CD4-positive, alpha-beta T cell treated with Interleukin-12 subunit alpha and Interleukin-12 subunit beta, for 1 hour (primary cell): ENCODE results near the gene APBB1IP.

Experiments used
- DNase-seq: peaks from one replicate; pipeline ENCODE4 v3.0.0-alpha.2; 2020

Gene APBB1IP

DNA sequence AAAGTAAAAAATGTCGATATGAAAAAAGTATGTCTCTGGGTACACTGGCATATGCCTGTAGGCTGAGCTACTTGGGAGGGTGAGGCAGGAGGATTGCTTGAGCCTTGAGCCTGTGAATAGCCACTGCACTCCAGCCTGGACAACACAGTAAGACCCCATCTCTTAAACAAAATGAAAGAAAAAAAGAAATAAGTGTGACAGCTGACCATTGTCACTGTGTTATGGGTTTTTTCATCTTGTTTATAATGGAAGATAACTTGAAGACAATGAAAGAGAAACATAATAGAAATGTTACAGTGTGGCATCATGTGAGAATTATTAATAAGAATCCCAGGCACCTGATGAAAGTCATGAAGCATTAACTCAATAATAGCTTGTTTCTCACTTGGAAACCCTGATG, 75.0 kb downstream of the APBB1IP start:
- DNase-seq = no peak

GRCh38 chr10:26516540-26517101, 78.5 kb downstream of the APBB1IP start:
- DNase-seq = no peak

- DNase-seq = no peak
These were observed 79.2 kb downstream of the APBB1IP start for GRCh38 chr10:26517141-26517867.

GRCh38 chr10:26519803-26520202, 81.7 kb downstream of the APBB1IP start:
- DNase-seq = no peak

GRCh38 chr10:26520575-26520974, 82.4 kb downstream of the APBB1IP start:
- DNase-seq = no peak

DNA sequence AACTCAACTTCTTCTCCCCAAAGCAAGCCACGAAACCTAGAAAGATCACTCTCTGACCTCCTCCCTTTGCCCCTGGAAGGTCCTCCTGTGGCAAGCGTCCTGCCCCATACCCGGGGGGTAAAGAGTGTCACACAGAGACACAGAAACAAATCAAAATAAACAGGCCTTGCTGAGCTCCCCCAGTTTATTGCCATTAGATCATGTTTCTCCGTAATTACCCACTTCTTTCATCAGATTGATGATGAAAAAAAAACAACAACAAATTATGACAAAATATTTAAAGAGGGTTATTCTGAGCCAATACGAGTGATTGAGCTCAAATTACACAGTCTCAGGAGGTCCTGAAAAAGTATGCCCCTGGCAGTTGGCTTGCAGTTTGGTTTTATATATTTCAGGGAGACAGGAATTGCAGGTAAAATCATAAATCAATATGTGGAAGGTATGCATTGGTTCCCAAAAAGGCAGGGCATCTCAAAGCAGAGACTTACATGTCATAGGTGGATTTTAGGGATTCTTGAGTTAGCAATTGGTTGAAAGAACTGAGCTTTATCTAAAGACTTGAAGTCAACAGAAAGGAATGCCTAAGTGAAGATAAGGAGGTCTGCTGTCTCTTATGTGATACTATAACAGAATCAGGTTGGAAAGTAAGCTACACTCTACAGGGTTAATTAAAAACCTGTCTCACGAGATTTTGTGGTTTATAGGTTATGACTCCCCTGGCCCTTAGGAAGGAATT, 86.2 kb downstream of the APBB1IP start:
- no peak for DNase-seq

- no peak for DNase-seq
These were observed 87.4 kb downstream of the APBB1IP start for GRCh38 chr10:26525586-26525985.

GRCh38 chr10:26527018-26527417, 88.9 kb downstream of the APBB1IP start:
- no peak for DNase-seq

DNA sequence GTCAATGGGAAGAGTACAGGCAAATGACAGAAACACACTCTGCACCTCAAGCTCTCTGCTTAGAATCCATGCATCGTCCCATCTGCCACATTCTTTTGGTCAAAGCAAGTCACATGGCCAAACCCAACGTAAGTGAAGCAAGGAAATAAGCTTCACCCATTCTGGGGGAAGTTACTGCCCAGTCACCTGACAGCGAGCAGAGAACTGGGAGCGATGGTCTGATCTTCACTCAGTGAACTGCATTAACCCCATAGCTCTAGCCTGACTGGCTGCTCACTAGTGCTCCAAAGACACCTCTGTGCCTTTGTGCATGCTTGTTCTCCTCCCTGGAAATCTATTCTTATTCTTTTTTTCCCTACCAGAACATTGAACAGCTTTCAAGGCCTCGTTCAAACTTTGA, 89.9 kb downstream of the APBB1IP start:
- DNase-seq = no peak

GRCh38 chr10:26528715-26529393, 90.7 kb downstream of the APBB1IP start:
- DNase-seq = no peak

DNA sequence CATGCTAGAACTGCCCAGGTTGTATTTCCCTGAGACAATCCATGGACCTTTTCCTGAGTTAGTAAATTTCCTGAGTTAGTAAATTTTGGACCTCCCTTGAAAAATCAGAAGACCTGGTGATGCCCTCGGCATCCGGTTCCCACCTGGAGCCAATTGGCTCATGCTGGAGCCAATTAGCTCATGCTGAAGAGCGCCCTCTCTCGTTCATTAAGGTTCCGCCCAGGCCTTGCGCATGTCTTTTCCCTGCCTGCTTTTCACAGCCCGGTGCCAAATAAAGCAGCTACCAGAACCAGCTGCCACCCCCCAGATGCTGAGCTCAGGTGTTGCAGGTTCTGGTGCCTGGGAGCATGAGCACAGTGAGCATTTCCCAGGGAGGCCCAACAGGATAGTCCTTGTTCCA, 96.2 kb downstream of the APBB1IP start:
- DNase-seq = no peak

DNA sequence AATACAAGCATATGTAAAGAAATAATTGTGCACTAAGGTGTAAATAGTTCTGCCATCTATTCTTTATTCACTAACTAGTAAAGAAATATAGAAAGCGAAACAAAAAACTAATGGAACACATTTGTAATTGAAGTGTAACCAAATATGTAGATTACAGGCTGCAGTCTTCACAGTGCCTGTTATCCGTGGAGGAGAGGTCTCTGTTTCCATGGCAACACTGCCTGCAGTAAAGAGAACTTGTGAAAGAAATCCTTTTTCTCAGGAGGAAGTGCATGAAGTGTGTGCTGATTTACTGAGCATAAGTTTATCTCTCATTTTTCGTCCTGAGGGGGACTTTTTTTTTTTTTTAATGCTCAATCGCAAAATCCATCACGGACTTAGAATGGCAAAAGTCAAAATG, 102.5 kb downstream of the APBB1IP start:
- DNase-seq = no peak

GRCh38 chr10:26543567-26544306, 105.6 kb downstream of the APBB1IP start:
- DNase-seq = no peak

GRCh38 chr10:26544932-26545331, 106.8 kb downstream of the APBB1IP start:
- no peak for DNase-seq

GRCh38 chr10:26550774-26551526, 112.8 kb downstream of the APBB1IP start:
- no peak for DNase-seq

- no peak for DNase-seq
These were observed 116.1 kb downstream of the APBB1IP start for GRCh38 chr10:26554246-26554645.

- no peak for DNase-seq
These were observed 117.7 kb downstream of the APBB1IP start for GRCh38 chr10:26555719-26556368.

- DNase-seq = peak; percentile 57
These were observed 118.9 kb downstream of the APBB1IP start for GRCh38 chr10:26556748-26557640.

DNA sequence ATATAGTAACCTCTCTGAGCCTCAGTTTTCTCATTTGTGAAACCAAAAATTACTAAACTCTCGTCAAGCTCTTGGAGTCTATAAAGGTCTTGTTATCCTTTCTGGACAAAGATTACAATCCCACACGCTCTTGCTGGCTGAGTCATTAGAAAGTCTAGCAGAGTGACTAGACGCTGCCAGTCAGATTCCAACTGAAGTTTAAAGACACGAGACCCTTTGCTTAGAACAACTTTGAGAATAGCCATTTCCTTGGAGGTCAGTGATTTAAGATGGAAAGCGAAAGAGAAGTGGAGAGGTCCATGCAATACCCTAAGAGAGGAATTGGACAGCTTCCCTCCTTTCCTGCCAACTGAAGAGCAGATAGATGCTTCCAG, 119.5 kb downstream of the APBB1IP start:
- DNase-seq = no peak

- no peak for DNase-seq
These were observed 128.6 kb downstream of the APBB1IP start for GRCh38 chr10:26566525-26567350.
